ENCODE data around the gene TARS2.

GRCh38 chr1:150555198-150555970 lies 68.2 kb downstream of the TARS2 start:
- no peak for TF ChIP-seq CTCF (IDR thresholded peaks at IDR 0.05; ENCODE audit: poor library complexity)
- TF ChIP-seq EZH2 (IDR thresholded peaks at IDR 0.05; ENCODE audit: borderline replicate concordance) = no peak
